ENCODE results near the gene MX1.

DNA sequence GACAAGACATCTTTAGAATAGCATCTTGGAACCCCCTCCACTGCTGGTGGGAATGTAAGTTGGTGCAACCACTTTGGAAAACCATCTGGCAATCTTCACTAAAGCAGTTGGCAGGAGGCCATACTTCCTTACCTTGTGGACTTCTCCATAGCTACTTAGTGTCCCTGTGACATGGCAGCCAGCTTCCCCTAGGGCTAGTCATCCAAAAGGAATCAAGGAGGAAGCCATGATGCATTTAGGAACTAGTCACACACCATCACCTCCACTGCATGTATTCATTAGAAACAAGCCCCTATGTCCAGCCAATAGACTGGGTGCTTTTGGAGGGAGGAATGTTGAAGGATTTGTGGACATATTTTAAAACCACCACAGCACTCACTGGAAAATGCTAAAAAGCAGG lies 44.3 kb upstream of the MX1 start:
- TF ChIP-seq, protein P1, sequence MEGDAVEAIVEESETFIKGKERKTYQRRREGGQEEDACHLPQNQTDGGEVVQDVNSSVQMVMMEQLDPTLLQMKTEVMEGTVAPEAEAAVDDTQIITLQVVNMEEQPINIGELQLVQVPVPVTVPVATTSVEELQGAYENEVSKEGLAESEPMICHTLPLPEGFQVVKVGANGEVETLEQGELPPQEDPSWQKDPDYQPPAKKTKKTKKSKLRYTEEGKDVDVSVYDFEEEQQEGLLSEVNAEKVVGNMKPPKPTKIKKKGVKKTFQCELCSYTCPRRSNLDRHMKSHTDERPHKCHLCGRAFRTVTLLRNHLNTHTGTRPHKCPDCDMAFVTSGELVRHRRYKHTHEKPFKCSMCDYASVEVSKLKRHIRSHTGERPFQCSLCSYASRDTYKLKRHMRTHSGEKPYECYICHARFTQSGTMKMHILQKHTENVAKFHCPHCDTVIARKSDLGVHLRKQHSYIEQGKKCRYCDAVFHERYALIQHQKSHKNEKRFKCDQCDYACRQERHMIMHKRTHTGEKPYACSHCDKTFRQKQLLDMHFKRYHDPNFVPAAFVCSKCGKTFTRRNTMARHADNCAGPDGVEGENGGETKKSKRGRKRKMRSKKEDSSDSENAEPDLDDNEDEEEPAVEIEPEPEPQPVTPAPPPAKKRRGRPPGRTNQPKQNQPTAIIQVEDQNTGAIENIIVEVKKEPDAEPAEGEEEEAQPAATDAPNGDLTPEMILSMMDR (IDR thresholded peaks at IDR 0.05), result no peak
- no peak for TF ChIP-seq POLR2A (IDR thresholded peaks at IDR 0.05)

Data from thyroid gland (tissue), 4 donors.